Lower leg skin (tissue), 4 donors: ENCODE data around the gene PLXNB3. TPM values are rescaled to one million over a fixed set of nuclear protein-coding genes. Genes with fewer than 3 reads are reported as not detected.
A peak's percentile ranks its signal among the peaks of the same experiment; 100 is the strongest.

Experiments
- DNase-seq, 2 donors: peaks; one replicate each; pipeline ENCODE4 v3.0.0-alpha.2; 2019; ENCODE audit warnings: low spot score in 2 of 2
- H3K4me3 ChIP-seq: fragments of 200-600 bp; sonication (generic); 2 replicates; pipeline ENCODE4 v1.5.1; 2017; ENCODE audit warnings: mild to moderate bottlenecking, low read depth; ENCODE audit not compliant: poor library complexity, severe bottlenecking
- POLR2A ChIP-seq, 2 donors: fragments of 450-650 bp; IDR thresholded peaks; one replicate each; pipeline ENCODE4 v1.6.1; 2016 to 2017; ENCODE audit warnings: antibody characterized with exemption in 2 of 2, mild to moderate bottlenecking in 1 of 2, moderate library complexity in 1 of 2
- WGBS, 2 donors: methylation state at CpG; one replicate each; pipeline ENCODE4 v1.1.5; 2018; 5-methylcytosine and 5-hydroxymethylcytosine counted together
- intact Hi-C: fragments of 100-400 bp; cut with DNase I; formaldehyde crosslinking; loops from one replicate; pipeline ENCODE4 v1.15.0; 2023; ENCODE audit warnings: low total_unique reads
- total RNA-seq, 4 donors: library from RNA; depleted of rRNA; stranded (reverse); fragments of >200 nt; gene quantifications; one replicate each; pipeline ENCODE4 v1.1.0, GENCODE V29; 2016
- TF ChIP-seq, protein P1 (sequence below), 3 donors: fragments of 450-650 bp; IDR thresholded peaks; one replicate each; pipeline ENCODE4 v1.5.1; 2016; ENCODE audit warnings: antibody characterized with exemption in 3 of 3, mild to moderate bottlenecking in 3 of 3, moderate library complexity in 2 of 3

Gene PLXNB3
- 10 to 100 TPM; 10.9 to 21.9 (median 12.3) TPM for total RNA-seq

DNA sequence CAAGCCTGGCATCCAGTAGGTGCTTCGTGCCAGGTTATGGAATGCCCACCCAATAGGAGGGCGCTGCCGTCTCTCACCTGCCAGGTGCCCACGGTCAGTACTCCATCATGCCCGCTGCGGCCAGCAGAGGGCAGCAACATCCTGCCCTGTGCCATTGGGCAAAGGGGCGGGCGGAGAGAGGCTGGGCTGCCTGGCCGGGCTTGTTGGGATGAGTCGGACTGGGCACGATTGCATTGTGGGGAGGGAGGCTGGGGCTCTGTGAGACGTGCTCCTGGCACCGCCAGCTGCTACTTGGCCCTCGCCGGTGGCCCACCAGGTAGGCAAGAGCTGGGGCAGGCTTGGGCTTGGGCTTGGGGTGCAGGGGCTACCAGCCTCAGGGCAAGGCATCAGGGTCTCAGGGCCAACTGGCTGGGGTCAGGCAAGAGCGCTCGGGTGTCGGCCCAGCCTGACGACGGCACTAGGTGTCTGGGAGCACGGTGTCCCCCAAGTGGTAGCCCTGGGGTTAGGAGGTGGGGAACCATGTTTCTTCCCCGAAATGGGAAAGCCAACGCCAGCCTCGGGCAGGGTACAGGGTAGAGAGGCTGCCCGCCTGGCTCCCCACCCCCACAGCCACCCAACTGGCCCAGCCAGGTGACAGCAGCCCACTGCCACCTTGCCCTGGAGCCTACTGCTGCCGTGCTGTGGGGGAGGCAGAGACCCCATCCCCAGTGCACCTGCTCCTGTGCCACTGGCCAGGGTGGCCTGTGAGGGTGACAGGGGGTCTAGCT lies at the start of gene PLXNB3:
Gene PLXNB3, plus strand, starts transcription at position 261 of the 767 bp plus-strand sequence. CDS start 1,287 bp downstream, outside the sequence.
- peak; percentile 69 to 93 for DNase-seq
- TF ChIP-seq POLR2A (IDR thresholded peaks at IDR 0.05), result no peak
- TF ChIP-seq, protein P1, sequence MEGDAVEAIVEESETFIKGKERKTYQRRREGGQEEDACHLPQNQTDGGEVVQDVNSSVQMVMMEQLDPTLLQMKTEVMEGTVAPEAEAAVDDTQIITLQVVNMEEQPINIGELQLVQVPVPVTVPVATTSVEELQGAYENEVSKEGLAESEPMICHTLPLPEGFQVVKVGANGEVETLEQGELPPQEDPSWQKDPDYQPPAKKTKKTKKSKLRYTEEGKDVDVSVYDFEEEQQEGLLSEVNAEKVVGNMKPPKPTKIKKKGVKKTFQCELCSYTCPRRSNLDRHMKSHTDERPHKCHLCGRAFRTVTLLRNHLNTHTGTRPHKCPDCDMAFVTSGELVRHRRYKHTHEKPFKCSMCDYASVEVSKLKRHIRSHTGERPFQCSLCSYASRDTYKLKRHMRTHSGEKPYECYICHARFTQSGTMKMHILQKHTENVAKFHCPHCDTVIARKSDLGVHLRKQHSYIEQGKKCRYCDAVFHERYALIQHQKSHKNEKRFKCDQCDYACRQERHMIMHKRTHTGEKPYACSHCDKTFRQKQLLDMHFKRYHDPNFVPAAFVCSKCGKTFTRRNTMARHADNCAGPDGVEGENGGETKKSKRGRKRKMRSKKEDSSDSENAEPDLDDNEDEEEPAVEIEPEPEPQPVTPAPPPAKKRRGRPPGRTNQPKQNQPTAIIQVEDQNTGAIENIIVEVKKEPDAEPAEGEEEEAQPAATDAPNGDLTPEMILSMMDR (IDR thresholded peaks at IDR 0.05), result peak in 1 of 3 donors; percentile 62
- no peak within 1 kb of the TSS for H3K4me3 ChIP-seq
- 24 to 31% methylated on average over 6 to 20 of the region's 26 CpGs for WGBS, 2 donors
- intact Hi-C loops, result loop anchor here (5.0 kb wide), 1 partner anchor 188 kb away; no protein-coding TSS in a partner anchor

DNA sequence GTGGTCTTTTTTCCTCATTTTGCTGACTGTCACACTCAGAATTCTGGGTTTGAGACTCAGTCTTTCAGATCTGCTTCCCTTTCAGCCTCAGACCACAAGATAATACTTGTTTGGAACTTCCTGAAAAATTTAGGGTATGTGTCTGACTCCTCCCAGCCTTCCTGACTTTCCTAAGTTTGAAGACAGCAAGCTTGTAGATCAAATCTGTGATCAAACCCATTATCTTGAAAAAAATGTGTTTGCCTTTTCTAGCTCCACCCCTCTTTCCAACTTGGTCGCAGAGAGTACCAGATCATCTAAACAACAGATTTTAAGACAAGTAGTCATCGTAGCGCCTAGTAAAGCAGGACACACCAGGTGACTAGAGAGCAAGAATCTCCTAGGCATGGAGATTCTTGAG lies 49.8 kb upstream of the PLXNB3 start:
- 49 to 62% methylated on average over 3 of the region's 3 CpGs for WGBS, 2 donors
- no peak overlapping the region for H3K4me3 ChIP-seq
- no peak for DNase-seq
- intact Hi-C loops, result no loop called here
- no peak for TF ChIP-seq POLR2A (IDR thresholded peaks at IDR 0.05)
- TF ChIP-seq, protein P1 (IDR thresholded peaks at IDR 0.05), result no peak

DNA sequence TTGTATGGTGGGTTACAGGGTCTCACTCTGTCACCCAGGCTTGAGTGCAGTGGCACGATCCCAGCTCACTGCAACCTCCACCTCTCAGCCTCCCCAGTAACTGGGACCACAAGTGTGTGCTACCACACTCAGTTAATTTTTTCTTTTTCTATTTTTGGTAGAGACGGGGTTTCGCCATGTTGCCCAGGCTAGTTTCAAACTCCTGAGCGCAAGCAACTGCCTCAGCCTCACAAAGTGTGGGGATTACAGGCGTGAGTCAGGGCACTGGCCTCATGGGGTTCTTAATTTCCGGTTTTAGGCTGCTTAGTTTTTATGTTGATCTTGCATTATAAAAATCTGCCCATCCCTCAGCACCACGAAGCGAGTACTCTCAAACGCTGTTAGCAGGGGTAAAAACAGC lies 46.6 kb upstream of the PLXNB3 start:
- WGBS, 2 donors, result 95 to 97% methylated on average over 9 of the region's 9 CpGs
- H3K4me3 ChIP-seq, result no peak overlapping the region
- DNase-seq, result no peak
- TF ChIP-seq POLR2A (IDR thresholded peaks at IDR 0.05), result no peak
- TF ChIP-seq, protein P1 (IDR thresholded peaks at IDR 0.05), result no peak
- intact Hi-C loops, result no loop called here

DNA sequence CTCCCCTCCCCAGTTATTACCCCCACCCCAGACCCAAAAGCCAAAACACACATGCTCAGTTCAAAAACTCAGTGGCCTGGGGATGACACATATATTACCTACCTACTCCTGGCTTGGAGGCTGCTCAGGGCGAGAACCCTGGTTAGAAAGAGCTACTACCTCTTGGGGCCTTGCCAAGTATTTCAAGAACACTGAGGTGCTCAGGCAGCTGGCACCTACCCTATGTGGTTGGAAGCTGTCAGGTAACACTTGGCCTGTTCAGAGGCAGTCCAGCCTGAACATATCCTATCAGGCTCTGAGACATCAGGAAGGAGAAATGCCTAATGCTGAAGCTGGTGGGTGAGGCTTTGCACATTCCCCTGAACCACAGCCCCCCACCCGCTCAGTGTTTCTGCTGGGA lies 44.8 kb upstream of the PLXNB3 start:
- no peak for DNase-seq
- no peak overlapping the region for H3K4me3 ChIP-seq
- 54 to 68% methylated on average over 2 of the region's 2 CpGs for WGBS, 2 donors
- intact Hi-C loops, result no loop called here
- TF ChIP-seq, protein P1 (IDR thresholded peaks at IDR 0.05), result no peak
- TF ChIP-seq POLR2A (IDR thresholded peaks at IDR 0.05), result no peak

DNA sequence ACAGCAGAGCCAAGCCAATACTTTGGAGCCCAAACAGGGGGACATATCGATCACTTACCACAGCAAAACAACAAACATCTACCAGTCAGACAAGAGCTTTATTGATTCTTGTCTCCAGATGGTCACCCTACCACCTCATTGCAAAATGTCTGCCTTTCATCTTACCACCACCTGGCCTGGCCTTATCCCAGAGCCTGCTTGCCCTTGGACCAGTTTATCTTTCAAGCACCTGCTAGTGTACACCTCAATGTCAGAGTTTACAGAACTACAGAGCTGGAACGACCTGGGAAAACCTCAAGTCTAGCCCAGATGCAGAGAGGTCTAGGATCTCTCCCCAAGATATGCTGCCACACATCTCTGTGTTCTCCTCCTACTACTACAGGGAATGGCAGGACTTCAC lies 44.3 kb upstream of the PLXNB3 start:
- TF ChIP-seq, protein P1 (IDR thresholded peaks at IDR 0.05), result no peak
- no peak for TF ChIP-seq POLR2A (IDR thresholded peaks at IDR 0.05)
- 60 to 68% methylated on average over 2 of the region's 2 CpGs for WGBS, 2 donors
- intact Hi-C loops, result no loop called here
- no peak for DNase-seq
- H3K4me3 ChIP-seq, result no peak overlapping the region
